Smooth muscle cell of the brain vasculature (primary cell): ENCODE results near the gene KLK12.

Experiments
- DNase-seq: peaks from one replicate; pipeline ENCODE4 v3.0.0-alpha.2; 2012; ENCODE audit warnings: low read depth, low spot score

Gene KLK12

DNA sequence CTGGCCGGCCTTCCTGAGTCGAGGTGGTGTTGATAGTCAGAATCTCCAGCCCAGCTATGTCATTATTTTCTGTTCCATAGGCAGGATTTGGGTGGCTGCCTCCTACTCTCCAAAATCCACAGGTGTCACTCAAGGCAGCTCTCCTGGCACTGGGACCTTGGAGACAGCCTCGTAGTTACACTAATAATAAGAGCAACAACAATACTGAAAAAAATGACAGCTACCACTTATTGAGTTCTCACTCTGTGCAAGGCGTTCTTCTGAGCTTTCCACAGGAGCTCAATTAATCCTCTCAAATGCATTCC, 12.2 kb upstream of the KLK12 start:
- DNase-seq = no peak

DNA sequence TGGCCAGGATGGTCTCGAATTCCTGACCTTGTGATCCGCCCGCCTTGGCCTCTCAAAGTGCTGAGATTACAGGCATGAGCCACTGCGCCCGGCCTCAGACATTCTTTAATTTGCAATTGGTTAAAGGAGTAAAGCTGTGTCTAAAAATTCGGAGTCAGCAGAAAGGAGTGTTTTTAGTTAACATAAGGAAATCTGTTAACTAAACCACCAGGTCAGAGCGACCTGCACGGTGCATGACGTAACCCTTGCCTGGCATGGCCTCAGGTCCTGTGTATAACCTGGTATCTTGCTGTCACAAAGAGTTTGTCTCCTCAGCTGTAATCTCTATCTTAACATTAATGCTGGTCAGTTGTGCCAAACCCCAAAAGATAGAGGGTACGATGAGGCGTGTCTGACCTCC, 9.5 kb upstream of the KLK12 start:
- no peak for DNase-seq

DNA sequence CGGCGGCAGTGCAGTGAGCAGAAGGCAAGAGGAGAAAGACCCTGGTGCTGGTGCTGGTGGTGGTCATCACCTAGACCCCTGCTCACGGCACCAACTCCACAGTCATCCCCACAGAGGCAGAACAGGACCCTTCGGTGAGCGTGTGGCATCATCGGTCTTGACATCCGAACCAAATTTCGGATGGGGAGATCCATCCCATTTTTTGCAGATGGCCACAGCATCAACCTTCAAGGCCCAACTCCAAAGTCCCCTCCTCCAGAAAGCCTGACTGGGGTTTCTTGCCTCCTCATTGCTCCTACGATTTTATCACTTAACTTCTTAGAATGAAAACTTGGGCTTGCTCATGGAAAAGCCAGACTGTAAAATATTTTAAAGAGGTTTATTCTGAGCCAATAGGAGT, 8.7 kb upstream of the KLK12 start:
- DNase-seq = no peak

DNA sequence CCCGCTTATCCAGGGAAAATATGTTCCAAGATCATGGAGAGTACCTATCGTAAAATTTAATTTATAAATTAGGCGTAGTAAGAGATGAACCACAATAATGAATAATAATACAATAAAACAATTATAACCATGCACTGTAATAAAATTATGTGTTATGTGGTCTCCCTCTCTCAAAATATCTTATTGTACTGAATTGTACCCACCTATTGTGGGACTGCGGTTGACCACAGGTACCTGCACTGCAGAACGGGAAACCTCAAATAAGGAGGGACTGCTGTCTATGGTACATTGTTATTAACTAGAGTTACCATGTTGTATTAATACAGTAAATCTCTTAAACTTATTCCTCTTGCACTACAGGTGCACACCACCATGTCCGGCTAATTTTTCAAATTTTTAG, 5.3 kb upstream of the KLK12 start:
- no peak for DNase-seq

DNA sequence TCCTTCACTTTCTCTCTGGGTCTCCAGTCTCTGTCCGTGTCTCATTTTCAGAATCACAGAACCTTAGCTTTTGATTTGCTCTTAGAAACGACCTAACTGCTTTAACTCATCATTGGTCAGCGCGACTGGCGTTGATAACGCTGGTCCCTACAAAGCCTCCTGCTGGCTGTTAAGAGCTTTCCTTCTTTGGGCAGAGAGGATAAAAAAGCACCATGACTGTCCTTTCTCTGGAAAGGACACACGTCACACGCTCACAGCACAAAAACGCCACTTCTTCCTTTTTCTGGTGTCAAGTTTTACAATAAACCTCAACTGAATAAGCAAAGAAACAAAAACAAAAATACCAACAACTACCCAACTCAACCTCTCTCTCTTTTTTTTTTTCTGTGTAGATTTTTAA, 1.7 kb upstream of the KLK12 start:
- no peak for DNase-seq

DNA sequence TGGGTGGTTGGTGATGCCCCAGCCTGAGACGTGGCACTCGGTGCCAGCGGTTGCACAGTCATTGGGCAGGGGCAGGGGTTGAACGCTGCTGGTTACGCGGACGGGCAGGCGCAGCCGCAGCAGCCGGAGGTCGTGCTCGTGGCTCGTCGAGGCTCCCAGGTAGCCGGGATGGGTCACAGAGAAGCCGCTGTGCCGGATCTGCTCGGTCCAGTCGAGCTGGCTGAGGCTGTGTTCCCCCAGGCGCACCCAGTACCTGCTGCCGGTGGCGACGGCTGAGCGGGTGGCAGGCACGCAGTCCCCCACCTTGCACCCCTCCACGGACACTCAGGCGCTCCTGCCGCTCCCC, 2.9 kb downstream of the KLK12 start:
- DNase-seq = no peak

DNA sequence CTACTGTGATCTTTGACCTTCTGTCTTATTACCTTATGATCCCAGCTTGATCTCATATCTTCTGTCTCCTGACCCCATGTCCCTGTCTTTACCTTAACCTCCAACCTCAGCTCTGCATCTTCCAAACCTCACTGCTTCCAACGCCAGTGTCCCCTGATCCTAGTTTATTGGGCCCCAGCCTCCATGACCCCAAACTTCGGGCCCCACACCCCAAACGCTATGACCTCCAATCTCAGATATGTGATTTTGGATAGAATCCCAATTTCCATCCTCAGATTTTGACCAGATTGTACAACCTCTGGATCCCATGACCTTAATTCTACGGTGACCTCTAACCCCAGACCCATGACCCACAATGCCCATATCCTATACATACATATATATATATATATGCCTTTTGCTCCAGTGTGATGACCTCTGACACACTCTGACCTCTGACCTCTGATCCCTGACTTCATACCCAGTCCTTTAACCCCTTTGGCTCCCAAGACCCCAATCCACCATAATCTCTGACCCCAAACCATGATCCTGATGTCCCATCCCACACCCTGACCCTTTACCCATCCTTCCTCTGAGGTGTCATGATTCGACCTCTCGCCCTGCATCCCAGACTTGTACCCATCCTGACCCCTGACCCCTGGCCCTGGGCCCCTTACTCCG, 3.5 kb downstream of the KLK12 start:
- no peak for DNase-seq

DNA sequence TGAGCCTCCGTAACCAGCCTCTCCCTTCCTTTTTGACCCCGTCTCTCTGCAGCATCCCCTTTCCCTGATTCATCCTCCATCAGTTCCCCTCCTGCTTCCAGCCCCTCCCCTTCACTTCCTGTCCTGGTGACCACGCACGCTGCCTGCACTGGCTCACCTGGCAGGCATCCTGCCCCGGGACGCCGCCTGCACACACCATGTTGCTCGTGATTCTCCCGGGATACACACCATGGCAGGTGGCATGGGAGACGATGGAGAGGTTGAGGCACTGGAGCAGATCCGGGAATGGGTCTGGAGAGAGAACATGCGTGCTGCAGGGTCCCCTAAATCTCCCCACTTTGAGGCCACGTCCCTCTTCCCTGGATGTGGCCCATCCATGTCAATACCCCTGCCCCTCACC, 4.2 kb downstream of the KLK12 start:
- DNase-seq = no peak

DNA sequence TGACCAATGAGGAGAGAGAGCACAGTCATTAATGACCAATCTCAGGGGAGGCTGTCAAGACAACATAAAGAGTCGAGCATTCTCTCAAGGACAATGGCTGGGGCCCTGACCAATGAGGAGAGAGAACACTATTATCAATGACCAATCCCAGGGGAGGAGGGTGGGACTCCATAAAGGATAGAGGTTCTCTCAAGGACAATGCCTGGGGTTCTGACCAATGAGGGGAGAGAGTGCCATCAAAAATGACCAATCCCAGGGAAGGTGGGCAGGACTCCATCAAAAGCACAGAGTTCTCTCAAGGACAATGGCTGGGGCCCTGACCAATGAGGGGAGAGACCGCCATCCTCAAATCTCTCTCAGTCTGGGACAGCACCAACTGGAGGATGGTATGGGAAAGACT, 5.1 kb downstream of the KLK12 start:
- DNase-seq = no peak

DNA sequence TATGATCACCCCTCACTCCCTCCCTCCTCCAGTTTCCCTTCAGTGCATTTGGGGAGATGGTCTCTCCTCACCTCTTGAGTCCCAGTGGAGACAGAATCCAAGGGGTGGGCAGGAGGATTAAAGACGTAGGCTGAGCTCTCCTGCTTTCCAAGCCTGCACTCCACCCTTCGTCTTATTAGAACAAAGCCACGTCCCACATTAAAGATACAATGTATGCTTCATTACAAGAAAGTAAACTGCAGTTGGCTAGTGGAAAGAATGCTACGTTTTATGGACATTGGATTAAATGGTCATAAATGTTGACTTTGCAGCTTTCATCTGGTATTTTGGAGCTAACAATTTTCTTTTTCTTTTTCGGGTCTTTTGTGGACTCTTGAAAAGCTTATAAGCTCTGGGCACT, 6.9 kb downstream of the KLK12 start:
- no peak for DNase-seq

DNA sequence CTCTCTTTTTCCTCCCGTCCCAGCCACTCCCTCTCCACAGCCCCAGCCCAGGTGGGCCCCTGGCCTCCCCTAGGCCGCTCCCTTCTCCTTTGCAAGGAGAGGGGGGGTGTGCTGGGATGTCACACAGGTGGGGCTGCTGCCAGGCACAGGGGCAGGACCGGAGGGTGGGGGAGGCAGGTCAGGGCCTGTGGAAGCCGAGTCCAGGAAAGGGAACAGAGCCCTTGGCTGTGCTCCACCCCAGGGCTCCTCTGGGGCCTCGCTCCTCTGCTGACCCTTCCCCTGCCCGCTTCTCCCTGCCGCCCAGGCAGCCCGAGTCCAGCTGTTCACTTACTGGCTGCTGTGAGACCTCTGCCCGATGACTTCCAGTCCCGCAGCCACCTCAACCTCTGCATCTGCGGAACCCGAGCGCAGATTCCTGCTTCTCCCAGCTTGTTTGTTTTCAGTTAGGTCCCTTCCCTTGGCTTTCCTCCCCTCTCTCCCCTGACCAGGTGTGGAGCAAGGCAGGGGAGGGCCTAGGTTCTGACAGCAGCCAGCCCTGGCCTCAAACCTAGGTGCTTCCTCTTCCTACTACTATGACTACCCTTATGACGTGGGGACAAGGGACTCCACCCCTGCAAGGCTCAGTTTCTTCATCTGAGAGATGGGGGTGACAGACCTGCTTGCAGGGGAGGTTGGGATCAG, 7.5 kb downstream of the KLK12 start:
- no peak for DNase-seq

DNA sequence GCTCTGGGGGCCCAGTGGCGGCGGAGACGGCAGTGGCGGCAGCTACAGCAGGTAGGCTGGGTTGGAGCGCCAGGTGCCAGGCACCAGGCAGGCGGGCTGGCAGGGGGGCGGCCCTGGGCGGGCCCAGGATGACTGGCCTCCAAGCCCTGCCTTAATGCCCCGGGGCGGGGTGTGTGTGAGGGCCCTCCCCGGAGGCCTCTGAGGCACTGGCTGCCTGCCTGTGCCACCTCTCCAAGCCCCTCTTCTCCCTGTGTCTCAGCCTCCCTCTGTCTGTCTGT, 8.3 kb downstream of the KLK12 start, which contains the start of gene KLK11:
TSS of gene KLK11 (minus strand) at position 63 of the 278 bp plus-strand sequence. CDS start 985 bp downstream, outside the sequence.
- no peak for DNase-seq

DNA sequence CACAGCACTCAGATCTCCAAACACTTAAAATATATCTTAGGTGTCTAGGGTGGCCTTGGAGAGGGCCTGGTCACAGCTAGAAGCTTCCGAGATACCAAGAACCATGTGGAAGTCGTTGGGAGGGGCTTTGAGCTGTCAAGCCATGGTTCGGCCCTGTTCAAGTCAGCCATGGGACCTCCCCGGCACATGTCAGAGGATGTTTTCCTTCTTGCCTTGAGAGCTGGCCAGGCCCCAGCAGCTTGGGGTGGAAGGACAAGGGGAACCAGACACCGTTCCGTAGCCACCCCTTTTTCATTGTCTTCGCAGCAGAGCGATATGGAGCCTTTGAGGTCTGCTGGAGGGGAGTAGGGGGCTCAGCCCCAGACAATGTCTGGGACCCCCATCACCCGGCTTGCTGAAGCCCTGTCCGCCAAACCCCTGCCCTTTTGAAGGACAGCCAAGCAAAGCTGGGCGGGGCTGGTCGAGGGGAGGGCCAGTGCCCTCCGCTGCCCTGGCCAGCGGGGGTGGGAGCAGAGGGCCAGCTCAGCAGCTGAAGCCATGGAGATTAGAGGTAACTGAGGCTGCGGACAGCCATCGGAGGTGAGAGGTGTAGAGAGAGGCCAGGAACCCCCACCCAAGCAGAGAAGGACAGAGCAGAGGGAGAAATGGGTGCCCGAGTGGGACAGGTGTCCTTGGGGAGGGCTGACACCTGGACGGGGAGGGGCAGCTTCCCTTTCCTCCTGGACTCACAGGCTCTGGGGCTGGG, 8.8 kb downstream of the KLK12 start:
- DNase-seq = no peak

DNA sequence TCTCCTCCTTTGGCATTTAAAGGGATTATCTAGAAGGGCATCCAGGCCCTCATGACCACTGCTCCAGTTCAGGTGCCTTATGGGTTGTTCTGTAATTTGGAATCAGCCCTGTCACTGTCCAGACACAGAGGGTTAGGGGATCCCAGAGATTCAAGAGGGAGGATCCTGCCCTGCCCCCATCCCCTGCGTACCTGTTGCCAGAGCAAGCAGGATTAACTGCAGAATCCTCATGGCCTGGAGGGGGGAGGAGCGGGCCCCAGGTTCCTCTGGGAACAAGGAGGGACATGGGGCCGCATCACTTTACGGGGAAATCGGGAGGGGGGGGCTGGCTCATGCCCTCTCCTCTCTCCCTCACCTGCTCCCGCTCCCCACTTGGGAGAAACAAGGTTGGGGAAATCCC, 9.4 kb downstream of the KLK12 start:
- DNase-seq = no peak

DNA sequence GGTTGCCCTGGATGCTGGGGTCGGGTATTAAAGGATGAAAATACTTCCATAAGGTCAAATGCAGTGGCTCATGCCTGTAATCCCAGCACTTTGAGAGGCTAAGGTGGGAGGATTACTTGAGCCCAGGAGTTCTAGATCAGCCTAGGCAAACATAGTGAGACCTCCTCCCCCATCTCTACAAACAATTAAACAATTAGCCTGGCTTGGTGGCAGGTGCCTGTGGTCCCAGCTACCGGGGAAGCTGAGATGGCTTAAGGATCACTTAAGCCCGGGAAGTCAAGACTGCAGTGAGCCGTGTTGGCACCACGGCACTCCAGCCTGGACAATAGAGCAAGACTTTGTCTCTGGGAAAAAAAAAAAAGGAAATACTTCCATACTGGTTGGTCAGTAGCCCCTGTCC, 9.9 kb downstream of the KLK12 start:
- DNase-seq = no peak

DNA sequence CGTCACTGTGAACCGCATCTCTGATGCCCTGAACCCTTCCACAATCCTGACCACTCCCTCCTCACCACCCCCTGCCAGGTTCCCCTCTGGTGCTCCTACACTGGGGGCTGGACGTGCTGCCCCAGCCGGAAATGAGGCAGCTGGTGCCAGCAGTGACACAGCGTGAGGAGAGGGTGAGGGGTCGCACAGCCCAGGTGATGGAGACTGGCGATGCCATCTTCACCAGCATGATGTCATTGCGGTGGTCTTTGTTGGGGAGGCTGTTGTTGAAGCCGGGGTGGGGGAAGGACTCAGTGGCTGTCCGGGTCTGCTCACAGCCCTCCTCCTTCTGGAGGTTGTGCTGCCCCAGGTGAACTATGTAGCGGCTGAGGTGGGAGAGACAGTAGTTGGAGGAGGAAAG, 10.9 kb downstream of the KLK12 start:
- no peak for DNase-seq

DNA sequence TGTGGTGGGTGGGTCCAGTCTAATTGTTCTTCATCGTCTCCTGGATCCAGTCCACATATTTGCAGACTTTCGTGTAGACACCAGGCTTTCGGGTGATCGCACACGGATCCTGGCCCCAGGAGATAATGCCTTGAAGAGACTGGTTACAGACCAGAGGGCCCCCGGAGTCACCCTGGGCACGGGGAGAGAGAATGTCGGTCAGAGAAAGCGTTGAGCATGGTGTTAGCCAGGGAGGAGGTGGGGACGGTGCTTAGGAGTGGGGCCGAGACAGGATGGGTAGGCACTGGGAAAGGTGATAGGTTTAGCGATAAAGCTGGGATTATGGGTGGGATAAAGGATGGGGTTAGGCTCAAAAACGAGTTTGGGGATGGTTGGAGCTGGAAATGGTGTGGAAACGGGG, 12.3 kb downstream of the KLK12 start:
- DNase-seq = no peak

DNA sequence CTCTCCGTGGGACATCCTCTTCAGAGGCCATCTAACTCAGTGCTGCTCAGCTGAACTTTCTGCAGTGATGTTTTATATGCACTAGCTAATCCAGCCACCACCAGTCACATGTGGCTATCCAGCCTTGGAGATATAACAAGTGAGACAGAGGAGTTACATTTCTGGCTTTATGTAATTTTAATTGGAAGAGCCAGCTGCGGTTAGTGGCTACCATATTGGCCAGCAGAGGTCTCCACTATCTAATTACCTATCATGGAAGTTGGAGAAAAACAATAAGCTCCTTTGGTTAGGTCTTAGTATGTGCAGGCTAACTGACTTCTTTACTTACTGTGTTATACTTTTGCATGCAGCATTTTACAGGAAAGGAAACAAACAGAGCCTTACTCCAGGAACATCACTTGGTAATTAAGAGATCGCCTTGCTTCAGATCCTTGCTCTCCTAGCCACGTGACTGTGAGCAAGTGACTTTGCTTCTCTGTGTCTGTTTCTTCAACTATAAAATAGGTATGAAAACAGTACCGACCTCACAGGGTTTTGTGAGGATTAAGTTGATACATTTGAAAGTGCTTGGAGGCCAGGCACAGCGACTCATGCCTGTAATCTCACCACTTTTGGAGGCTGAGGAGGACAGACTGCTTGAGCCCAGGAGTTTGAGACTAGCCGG, 13.7 kb downstream of the KLK12 start:
- DNase-seq = no peak

DNA sequence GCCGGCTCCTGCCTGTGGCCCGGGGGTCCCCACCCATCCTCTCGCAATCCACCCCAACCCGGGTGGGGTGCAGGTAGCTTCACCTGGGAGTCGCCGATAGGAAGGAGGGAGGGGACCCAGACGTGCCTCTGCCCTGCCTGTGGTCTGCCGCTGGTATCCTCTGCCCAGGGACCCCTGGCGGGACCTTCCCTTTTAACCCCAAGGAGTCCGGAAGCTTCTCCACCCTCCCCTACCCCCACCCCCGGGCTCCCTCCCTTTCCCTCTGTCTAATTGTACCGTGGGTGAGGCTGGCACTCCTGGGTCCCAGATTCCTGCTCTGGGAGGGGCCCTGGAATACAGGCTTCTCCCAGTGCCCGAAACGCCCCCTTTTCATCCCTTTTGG, 15.3 kb downstream of the KLK12 start, which contains the start of gene KLK10:
TSS of gene KLK10 (minus strand) at position 166 of the 382 bp plus-strand sequence. CDS start 579 bp downstream, outside the sequence.
- DNase-seq = no peak

DNA sequence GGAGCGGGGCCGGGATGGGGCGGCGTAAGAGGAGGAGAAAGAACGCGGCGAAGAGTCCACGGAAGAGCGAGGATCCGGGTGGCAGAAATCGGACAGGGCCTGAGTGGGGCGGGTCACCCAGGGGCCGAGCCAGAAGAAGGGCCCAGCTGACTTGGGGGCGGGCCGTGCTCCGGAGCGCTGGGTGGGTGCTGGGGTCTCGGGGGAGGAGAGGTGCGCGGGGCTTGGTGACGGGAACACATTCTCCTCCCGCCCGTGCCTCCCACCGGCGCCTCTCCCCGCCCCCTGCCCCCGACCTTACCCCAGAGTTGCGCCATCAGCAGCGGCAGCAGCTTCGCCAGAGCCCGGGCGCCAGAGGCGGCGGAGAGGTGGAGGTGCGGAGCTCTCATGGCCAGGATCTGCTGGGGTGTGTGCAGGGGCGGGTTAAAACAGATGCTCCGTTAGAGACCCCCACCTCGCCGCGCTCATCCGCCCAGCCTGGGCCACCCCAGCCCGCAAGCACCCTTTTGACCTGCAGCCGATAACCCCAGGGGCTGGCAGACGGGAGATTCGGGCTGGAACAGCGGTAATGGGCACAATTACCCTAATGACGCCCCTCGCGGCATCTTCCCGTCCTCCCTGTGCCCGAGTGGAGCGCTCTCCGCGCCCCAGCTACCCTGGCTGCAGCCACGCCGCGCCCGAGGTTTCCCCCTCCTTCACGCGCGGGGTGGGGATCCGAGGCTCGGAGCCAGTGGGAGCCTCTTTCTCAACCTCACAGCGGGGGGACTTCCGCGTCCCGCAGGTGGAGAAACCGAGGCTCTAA, 15.9 kb downstream of the KLK12 start:
- DNase-seq = no peak

DNA sequence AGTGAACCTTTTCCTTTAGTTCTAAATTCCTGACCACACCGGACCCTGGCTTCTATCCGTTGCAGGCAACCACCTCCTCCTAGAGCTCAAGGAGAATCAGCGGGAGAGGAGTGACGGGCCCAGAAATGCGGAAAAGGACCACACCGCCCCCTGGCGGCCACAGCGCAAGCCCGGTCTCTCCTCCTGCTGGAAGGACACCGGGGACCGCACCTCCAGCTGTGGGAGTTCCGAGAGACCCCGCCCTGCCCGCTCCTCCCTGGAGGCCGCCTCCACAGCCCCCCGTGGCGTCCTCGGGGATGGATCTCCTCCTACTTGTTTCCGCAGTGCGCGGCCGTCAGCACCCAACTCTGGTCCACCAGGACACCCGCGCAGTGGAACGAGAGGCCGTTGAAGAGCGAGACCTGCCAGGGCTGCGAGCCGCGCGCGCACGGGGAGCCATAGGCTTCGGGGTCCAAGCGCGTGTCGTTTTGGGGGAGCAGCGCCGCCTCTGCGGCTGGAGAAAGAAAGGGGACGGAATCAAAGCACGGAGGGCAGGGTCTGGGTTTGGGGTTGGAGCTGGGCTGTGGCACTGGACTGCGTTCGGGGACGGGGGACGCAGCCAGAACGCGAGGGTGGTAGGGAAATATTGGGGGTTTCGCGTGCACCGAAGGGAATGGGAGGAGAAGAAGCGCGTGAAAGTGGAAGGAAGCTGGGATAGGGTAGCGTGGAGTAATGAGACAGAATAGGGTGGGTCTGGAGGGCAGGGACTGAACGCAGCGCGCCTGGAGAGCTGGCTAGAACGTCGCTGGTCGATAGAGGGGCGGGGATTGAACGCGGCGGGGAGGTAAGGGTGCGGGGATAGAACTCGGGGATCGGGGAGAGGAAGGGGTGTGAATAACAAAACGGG, 17.8 kb downstream of the KLK12 start:
- no peak for DNase-seq
